KMS-11 (cell line): Measurements from ENCODE around the gene CYB5R2.

Source experiments
- H2AFZ ChIP-seq: fragments of 200-600 bp; sonication (generic); 2 replicates; pipeline ENCODE4 v1.6.1; 2016; ENCODE audit warnings: antibody characterized with exemption, mixed run types, low read depth
- H3K27ac ChIP-seq: fragments of 200-600 bp; sonication (generic); 2 replicates; pipeline ENCODE4 v1.6.1; 2016; ENCODE audit warnings: mild to moderate bottlenecking, mixed run types
- H3K27me3 ChIP-seq: fragments of 200-600 bp; sonication (generic); 2 replicates; pipeline ENCODE4 v1.6.1; 2017; ENCODE audit warnings: mild to moderate bottlenecking, low read depth, mixed run types, moderate library complexity; ENCODE audit not compliant: insufficient read depth
- H3K36me3 ChIP-seq: fragments of 200-600 bp; sonication (generic); 2 replicates; pipeline ENCODE4 v1.6.1; 2017; ENCODE audit warnings: mild to moderate bottlenecking, mixed run types; ENCODE audit not compliant: insufficient read depth
- H3K4me1 ChIP-seq: fragments of 200-600 bp; sonication (generic); 2 replicates; pipeline ENCODE4 v1.6.1; 2016; ENCODE audit warnings: mild to moderate bottlenecking, low read depth, mixed run types; ENCODE audit not compliant: poor library complexity, severe bottlenecking
- H3K4me2 ChIP-seq: fragments of 200-600 bp; sonication (generic); 2 replicates; pipeline ENCODE4 v1.7.0; 2016; ENCODE audit warnings: mild to moderate bottlenecking, mixed run types
- H3K4me3 ChIP-seq: fragments of 200-600 bp; sonication (generic); IDR thresholded peaks from 2 replicates; pipeline ENCODE4 v1.6.1; 2017; ENCODE audit warnings: low read depth, low read length, mixed read lengths; ENCODE audit not compliant: insufficient read depth
- H3K79me2 ChIP-seq: fragments of 200-600 bp; sonication (generic); 2 replicates; pipeline ENCODE4 v1.6.1; 2016; ENCODE audit warnings: low read depth, mixed run types; ENCODE audit not compliant: insufficient read depth
- H3K9ac ChIP-seq: fragments of 200-600 bp; sonication (generic); 2 replicates; pipeline ENCODE4 v1.6.1; 2016; ENCODE audit warnings: mild to moderate bottlenecking, mixed run types
- H4K20me1 ChIP-seq: fragments of 200-600 bp; sonication (generic); 2 replicates; pipeline ENCODE4 v1.6.1; 2016; ENCODE audit warnings: mild to moderate bottlenecking, mixed run types; ENCODE audit not compliant: insufficient read depth
- CTCF ChIP-seq: fragments of 200-600 bp; sonication (generic); conservative IDR thresholded peaks from 2 replicates; pipeline ENCODE4 v1.6.1; 2017; ENCODE audit warnings: low read depth, mild to moderate bottlenecking, antibody characterized with exemption, low read length, moderate library complexity, mixed read lengths

CYB5R2 gene

GRCh38 chr11:7686761-7687160 lies 13.5 kb upstream of the CYB5R2 start:
- Histone ChIP-seq H3K4me1 (no peaks in the 10 kb centered on the region), H3K27me3 (no peaks in the 10 kb centered on the region), H3K27ac (no peak overlapping the region), H3K36me3 (no peaks in the 10 kb centered on the region), H3K4me3 (no peak overlapping the region), H3K79me2 (no peaks in the 10 kb centered on the region), H4K20me1 (no peaks in the 10 kb centered on the region), H3K9ac (no peak overlapping the region), H2AFZ (no peak overlapping the region), H3K4me2 (no peak overlapping the region)
- no peak for TF ChIP-seq CTCF

- H3K27ac ChIP-seq, result no peak overlapping the region
- H3K79me2 ChIP-seq, result no peaks in the 10 kb centered on the region
- no peak overlapping the region for H3K4me2 ChIP-seq
- H3K4me1 ChIP-seq, result no peaks in the 10 kb centered on the region
- no peaks in the 10 kb centered on the region for H4K20me1 ChIP-seq
- no peak overlapping the region for H2AFZ ChIP-seq
- H3K9ac ChIP-seq, result no peak overlapping the region
- H3K27me3 ChIP-seq, result no peaks in the 10 kb centered on the region
- no peak overlapping the region for H3K4me3 ChIP-seq
- H3K36me3 ChIP-seq, result no peaks in the 10 kb centered on the region
- TF ChIP-seq CTCF, result no peak
Observed at GRCh38 chr11:7683571-7683970, 10.3 kb upstream of the CYB5R2 start.

GRCh38 chr11:7677796-7678201 lies 4.5 kb upstream of the CYB5R2 start:
- Histone ChIP-seq H3K27me3 (no peaks in the 10 kb centered on the region), H3K27ac (no peak overlapping the region), H3K4me2 (no peak overlapping the region), H4K20me1 (no peaks in the 10 kb centered on the region), H3K4me3 (no peak overlapping the region), H3K9ac (no peak overlapping the region), H3K79me2 (no peaks in the 10 kb centered on the region), H3K36me3 (no peaks in the 10 kb centered on the region), H3K4me1 (peaks cover 3% of the 10 kb centered on the region), H2AFZ (no peak overlapping the region)
- no peak for TF ChIP-seq CTCF

- Histone ChIP-seq H3K4me1 (peaks cover 6% of the 10 kb centered on the region), H3K4me3 (no peak overlapping the region), H3K4me2 (no peak overlapping the region), H3K27ac (no peak overlapping the region), H3K36me3 (no peaks in the 10 kb centered on the region), H4K20me1 (no peaks in the 10 kb centered on the region), H3K79me2 (no peaks in the 10 kb centered on the region), H3K27me3 (no peaks in the 10 kb centered on the region), H3K9ac (no peak overlapping the region), H2AFZ (no peak overlapping the region)
- no peak for TF ChIP-seq CTCF
Observed at GRCh38 chr11:7677071-7677470, 3.8 kb upstream of the CYB5R2 start.
